Activated CD4-positive, alpha-beta memory T cell treated with anti-CD3 and anti-CD28 coated beads for 36 hours (primary cell): ENCODE results near the gene CEP63. TPM values are rescaled to one million over a fixed set of nuclear protein-coding genes. Genes with fewer than 3 reads are reported as not detected.

Experiments
- total RNA-seq, 2 experiments: library from RNA; stranded (reverse); gene quantifications; one replicate each; pipeline ENCODE4 v1.2.3, GENCODE V29; 2021

CEP63 gene
- total RNA-seq, 2 experiments from 2014 or later, result 22.4 to 23.7 TPM

Other genes with a start within 250 kb of the CEP63 start
- 10 to 100 TPM; 16.7 to 17.6 TPM for gene RYK, start 235.2 kb upstream of the CEP63 start, total RNA-seq
- under 1 TPM; 0.12 to 0.39 TPM for gene AMOTL2, start 111.6 kb upstream of the CEP63 start, total RNA-seq
- gene ANAPC13, start 72 bp upstream of the CEP63 start, total RNA-seq, result 10 to 100 TPM; 30.1 to 33.1 TPM
- not detected for gene KY, start 165.0 kb downstream of the CEP63 start, total RNA-seq